Vagina (tissue), 2 donors: ENCODE results near the gene OR4D11.

Source experiments
- POLR2A ChIP-seq, 2 donors: fragments of 450-650 bp; IDR thresholded peaks; one replicate each; pipeline ENCODE4 v1.6.1; 2017; ENCODE audit warnings: antibody characterized with exemption in 2 of 2, mild to moderate bottlenecking in 2 of 2, moderate library complexity in 2 of 2
- TF ChIP-seq, protein P1 (sequence below), 3 experiments: fragments of 450-650 bp in 2 of 3; fragments of 200-600 bp in 1 of 3; sonication (generic) in 1 of 3; IDR thresholded peaks; one replicate each; pipeline ENCODE4 v1.5.1; 2017 to 2019; ENCODE audit warnings: antibody characterized with exemption in 3 of 3, mild to moderate bottlenecking in 2 of 3, moderate library complexity in 2 of 3

DNA sequence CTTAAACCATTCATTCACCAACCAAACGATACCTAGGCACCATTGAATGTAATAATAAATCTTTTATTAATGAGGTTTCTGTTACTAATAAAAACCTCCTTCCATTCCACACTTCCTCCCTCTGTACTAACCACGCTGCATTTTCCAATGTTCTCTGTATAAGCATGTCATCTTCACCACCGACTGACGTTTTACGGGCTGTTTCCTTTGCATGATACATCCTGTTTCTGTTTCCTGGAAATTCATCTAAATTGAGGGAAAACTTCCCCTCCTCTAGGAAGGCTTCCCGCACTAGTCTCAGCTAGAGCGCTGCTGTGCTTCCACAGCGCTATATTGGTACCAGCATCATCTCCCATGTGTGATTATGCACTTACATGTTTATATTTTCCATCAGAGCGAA is 28.2 kb upstream of the OR4D11 start:
- TF ChIP-seq, protein P1, sequence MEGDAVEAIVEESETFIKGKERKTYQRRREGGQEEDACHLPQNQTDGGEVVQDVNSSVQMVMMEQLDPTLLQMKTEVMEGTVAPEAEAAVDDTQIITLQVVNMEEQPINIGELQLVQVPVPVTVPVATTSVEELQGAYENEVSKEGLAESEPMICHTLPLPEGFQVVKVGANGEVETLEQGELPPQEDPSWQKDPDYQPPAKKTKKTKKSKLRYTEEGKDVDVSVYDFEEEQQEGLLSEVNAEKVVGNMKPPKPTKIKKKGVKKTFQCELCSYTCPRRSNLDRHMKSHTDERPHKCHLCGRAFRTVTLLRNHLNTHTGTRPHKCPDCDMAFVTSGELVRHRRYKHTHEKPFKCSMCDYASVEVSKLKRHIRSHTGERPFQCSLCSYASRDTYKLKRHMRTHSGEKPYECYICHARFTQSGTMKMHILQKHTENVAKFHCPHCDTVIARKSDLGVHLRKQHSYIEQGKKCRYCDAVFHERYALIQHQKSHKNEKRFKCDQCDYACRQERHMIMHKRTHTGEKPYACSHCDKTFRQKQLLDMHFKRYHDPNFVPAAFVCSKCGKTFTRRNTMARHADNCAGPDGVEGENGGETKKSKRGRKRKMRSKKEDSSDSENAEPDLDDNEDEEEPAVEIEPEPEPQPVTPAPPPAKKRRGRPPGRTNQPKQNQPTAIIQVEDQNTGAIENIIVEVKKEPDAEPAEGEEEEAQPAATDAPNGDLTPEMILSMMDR (IDR thresholded peaks at IDR 0.05) = no peak
- TF ChIP-seq POLR2A (IDR thresholded peaks at IDR 0.05) = no peak
